ENCODE results near the gene RAET1G. TPM values are rescaled to one million over a fixed set of nuclear protein-coding genes. Genes with fewer than 3 reads are reported as not detected.
"Not testable (repeated sequence)": the region's sequence is repeated elsewhere in the genome, so short reads cannot be mapped to it uniquely, and the experiment has no call there.

The RAET1G gene
- total RNA-seq (2021; ENCODE audit: unreplicated experiment) (1.2 TPM), Bru-seq, nascent RNA (percentile 21 among the genes with signal in this experiment), BruChase-seq, experiment 1, labeled RNA remaining after a 2-hour chase (percentile 18 among the genes with signal in this experiment), BruChase-seq, experiment 2, labeled RNA remaining after a 6-hour chase (percentile 26 among the genes with signal in this experiment)
- 1.4 TPM for polyA plus RNA-seq (2012; ENCODE audit: insufficient read length)
- long read RNA-seq, partial matches to known transcripts = 0 of 4 reads
- long read RNA-seq, other reads (novel, unspliced or antisense) = 1 of 4 reads

GRCh38 chr6:149922642-149923326 is at the start of gene RAET1G:
RAET1G (minus strand) TSS chr6:149923121; CDS start chr6:149923010, 111 bp downstream.
- 0 out of 2 replicates have a peak, but pooled peaks cover 3% of the 10 kb centered on the region for H3K4me1 ChIP-seq (ENCODE audit: control insufficient read depth, insufficient read depth, low read length)
- POLR2A ChIA-PET = no interaction called here
- no peaks in the 10 kb centered on the region for H3K27me3 ChIP-seq (ENCODE audit: control insufficient read depth, insufficient read depth, low read length)
- BruUV-seq (replicated peaks) = no TSS peak
- H3K4me3 ChIP-seq (ENCODE audit: low read depth in 2 of 2, low read length in 2 of 2) = peak within 1 kb of the TSS; percentile 67 to 75
- peak; percentile 88 for ATAC-seq
- TF ChIP-seq REST (IDR thresholded peaks at IDR 0.05; ENCODE audit: insufficient read depth in 1 of 2, low read depth in 2 of 2, low read length in 1 of 2) = 0 out of 4 replicates have a peak, but pooled peaks have one; percentile 26 to 33
- TF ChIP-seq TCF7L2 (IDR thresholded peaks at IDR 0.05; ENCODE audit: low read depth, low read length) = peak; percentile 60; the same call in 1 of the 2 replicates
- TF ChIP-seq CTCF (IDR thresholded peaks at IDR 0.05) = no peak; the same call in 1 of the 2 replicates
- no peak for TF ChIP-seq POLR2AphosphoS5 (IDR thresholded peaks at IDR 0.05; ENCODE audit: low read depth, low read length)
- TF ChIP-seq SIN3A (IDR thresholded peaks at IDR 0.05; ENCODE audit: borderline replicate concordance, insufficient read depth, low read depth, low read length) = 0 out of 2 replicates have a peak, but pooled peaks have one; percentile 58
- peak; percentile 43 for DNase-seq (ENCODE audit: low read depth, low spot score)
- intact Hi-C loops (cut with micrococcal nuclease; ENCODE audit: unreplicated experiment) = loop anchor here (10.0 kb wide), 1 partner anchor 58 kb away; the partner anchor contains the start of gene LRP11
- no peaks in the 10 kb centered on the region for H3K36me3 ChIP-seq (ENCODE audit: control insufficient read depth, insufficient read depth, low read length)
- no peaks in the 10 kb centered on the region for H3K9me3 ChIP-seq (ENCODE audit: control insufficient read depth, insufficient read depth, low read depth, low read length)
- in situ Hi-C loops (cut with HindIII; ENCODE audit: low pct_unique_long_range_greater_than_20kb, low sequenced_read_pairs) = no loop called here
- no peak within 1 kb of the TSS for H3K27ac ChIP-seq (ENCODE audit: low read length)
- CTCF ChIA-PET = interaction anchor here (0.7 kb wide), 1 partner anchor 323 kb away, joined by 4 read pairs; no protein-coding TSS in a partner anchor

GRCh38 chr6:149969635-149970034 is 46.7 kb upstream of the RAET1G start:
- DNase-seq (ENCODE audit: low read depth, low spot score) (no peak), ATAC-seq (no peak)
- no peaks in the 10 kb centered on the region for H3K36me3 ChIP-seq (ENCODE audit: control insufficient read depth, insufficient read depth, low read length)
- BruUV-seq (replicated peaks) = no TSS peak
- ChIA-PET CTCF (no interaction called here), POLR2A (no interaction called here)
- H3K27ac ChIP-seq (ENCODE audit: low read length) = no peak overlapping the region
- no peaks in the 10 kb centered on the region for H3K9me3 ChIP-seq (ENCODE audit: control insufficient read depth, insufficient read depth, low read depth, low read length)
- intact Hi-C loops (cut with micrococcal nuclease; ENCODE audit: unreplicated experiment) (no loop called here), in situ Hi-C loops (cut with HindIII; ENCODE audit: low pct_unique_long_range_greater_than_20kb, low sequenced_read_pairs) (no loop called here)
- TF ChIP-seq REST (IDR thresholded peaks at IDR 0.05; ENCODE audit: insufficient read depth in 1 of 2, low read depth in 2 of 2, low read length in 1 of 2) (no peak), CTCF (IDR thresholded peaks at IDR 0.05) (no peak), SIN3A (IDR thresholded peaks at IDR 0.05; ENCODE audit: borderline replicate concordance, insufficient read depth, low read depth, low read length) (no peak), TCF7L2 (IDR thresholded peaks at IDR 0.05; ENCODE audit: low read depth, low read length) (no peak)
- H3K27me3 ChIP-seq (ENCODE audit: control insufficient read depth, insufficient read depth, low read length) = no peaks in the 10 kb centered on the region
- no peaks in the 10 kb centered on the region for H3K4me1 ChIP-seq (ENCODE audit: control insufficient read depth, insufficient read depth, low read length)
- no peak overlapping the region for H3K4me3 ChIP-seq (ENCODE audit: low read depth in 2 of 2, low read length in 2 of 2)

- BruUV-seq (replicated peaks); in situ Hi-C loops (cut with HindIII; ENCODE audit: low pct_unique_long_range_greater_than_20kb, low sequenced_read_pairs); H3K4me3 ChIP-seq (ENCODE audit: low read depth in 2 of 2, low read length in 2 of 2); DNase-seq (ENCODE audit: low read depth, low spot score); ATAC-seq; H3K4me1 ChIP-seq (ENCODE audit: control insufficient read depth, insufficient read depth, low read length); POLR2A ChIA-PET; H3K27me3 ChIP-seq (ENCODE audit: control insufficient read depth, insufficient read depth, low read length); H3K36me3 ChIP-seq (ENCODE audit: control insufficient read depth, insufficient read depth, low read length); CTCF ChIA-PET; H3K9me3 ChIP-seq (ENCODE audit: control insufficient read depth, insufficient read depth, low read depth, low read length); H3K27ac ChIP-seq (ENCODE audit: low read length); intact Hi-C loops (cut with micrococcal nuclease; ENCODE audit: unreplicated experiment): not testable (repeated sequence)
These were observed 46.0 kb upstream of the RAET1G start for GRCh38 chr6:149968909-149969308.

Measured in Panc1 (cell line).